ENCODE results near the gene CCDC152.
"Not testable (repeated sequence)": the region's sequence is repeated elsewhere in the genome, so short reads cannot be mapped to it uniquely, and the experiment has no call there.

CCDC152 gene, protein sequence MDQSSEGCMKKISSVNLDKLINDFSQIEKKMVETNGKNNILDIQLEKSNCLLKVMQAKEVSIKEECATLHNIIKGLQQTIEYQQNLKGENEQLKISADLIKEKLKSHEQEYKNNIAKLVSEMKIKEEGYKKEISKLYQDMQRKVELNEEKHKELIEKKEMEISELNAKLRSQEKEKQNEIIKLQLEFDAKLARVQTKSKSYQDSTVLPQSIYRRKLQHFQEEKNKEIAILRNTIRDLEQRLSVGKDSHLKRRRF

DNA sequence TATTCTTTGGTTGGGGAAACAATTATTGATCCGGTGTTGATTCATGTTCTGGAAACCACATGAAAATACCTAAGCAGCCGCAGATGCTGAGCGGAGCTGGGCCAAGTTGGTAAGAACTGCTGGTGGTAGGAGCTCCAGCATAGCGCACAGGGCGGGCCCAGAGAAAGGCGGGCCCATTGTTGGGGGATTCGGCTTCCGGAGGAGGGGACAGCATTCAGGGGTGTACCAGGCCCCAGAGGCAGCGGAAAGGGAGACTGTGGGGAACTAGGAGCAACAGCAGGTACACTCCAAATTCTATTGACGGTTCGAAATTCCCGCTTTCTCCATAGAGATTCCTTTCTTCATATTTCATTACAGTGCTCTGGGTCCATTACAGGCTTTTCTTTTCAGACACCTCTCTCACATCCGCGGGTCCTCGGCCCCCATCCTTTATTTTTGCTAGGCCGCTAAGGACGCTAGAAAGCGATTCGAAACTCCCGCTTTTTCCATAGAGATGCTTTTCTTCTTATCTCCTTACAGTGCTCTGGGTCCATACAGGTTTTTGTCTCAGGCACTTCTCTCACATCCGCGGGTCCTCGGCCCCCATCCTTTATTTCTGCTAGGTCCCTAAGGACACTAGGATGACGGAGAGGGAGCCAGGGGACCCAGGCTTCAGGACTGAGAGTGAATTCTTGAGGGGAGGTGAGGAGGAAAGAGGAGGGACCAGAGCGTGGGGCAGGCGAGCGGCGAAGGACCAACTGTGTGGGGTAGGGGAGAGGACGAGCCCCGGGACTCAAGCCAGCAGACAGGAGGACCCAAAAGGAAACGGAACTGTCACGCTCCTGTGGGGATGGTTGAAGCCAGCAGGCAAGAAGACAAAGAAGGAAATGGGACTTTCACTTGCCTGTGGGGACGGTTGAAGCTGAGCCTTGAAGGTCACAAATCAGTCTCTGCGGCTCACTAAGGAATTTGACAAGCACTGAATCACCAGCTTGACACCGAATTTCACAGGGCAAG is at the start of gene CCDC152:
TSS of gene CCDC152 (plus strand) at position 213 of the 996 bp plus-strand sequence. CDS start 2,304 bp downstream, outside the sequence.
- peak; percentile 54 for DNase-seq

DNA sequence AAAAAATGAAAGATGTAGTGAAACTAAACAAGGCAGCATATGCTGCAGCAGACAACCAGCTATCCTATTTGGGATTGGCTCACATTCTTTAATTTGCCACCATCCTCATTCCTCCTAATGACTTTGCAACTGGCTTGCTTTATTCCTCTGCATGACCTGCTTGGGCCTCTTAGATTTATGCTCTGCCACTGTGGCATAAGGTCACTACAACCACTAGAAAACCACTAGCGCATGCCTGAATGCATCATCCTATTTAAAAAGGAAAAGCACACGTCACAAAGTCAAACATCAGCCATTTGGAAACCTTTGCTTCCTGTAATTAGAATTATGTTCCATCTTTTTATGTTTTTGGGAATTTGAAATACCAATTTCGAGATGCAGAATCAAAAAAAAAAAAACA is 40.8 kb upstream of the CCDC152 start:
- DNase-seq: no peak

- peak; percentile 73 for DNase-seq
Observed at GRCh38 chr5:42718591-42718990, 38.0 kb upstream of the CCDC152 start.

DNA sequence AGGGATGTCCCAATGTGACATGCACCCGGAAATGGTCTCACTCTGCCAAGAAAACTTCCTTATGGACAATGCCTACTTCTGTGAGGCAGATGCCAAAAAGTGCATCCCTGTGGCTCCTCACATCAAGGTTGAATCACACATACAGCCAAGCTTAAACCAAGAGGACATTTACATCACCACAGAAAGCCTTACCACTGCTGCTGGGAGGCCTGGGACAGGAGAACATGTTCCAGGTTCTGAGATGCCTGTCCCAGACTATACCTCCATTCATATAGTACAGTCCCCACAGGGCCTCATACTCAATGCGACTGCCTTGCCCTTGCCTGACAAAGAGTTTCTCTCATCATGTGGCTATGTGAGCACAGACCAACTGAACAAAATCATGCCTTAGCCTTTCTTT is 37.6 kb upstream of the CCDC152 start:
- DNase-seq: no peak

DNA sequence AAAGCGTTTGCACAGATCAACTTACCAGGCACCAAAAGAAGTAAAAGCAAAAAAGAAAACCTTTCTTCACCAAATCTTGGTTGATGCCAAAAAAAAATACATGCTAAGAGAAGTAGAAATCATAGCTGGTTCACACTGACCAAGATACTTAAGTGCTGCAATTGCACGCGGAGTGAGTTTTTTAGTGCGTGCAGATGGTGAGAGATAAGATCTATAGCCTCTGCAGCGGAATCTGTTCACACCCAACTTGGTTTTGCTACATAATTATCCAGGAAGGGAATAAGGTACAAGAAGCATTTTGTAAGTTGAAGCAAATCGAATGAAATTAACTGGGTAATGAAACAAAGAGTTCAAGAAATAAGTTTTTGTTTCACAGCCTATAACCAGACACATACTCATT is 36.4 kb upstream of the CCDC152 start:
- DNase-seq: peak; percentile 49

DNA sequence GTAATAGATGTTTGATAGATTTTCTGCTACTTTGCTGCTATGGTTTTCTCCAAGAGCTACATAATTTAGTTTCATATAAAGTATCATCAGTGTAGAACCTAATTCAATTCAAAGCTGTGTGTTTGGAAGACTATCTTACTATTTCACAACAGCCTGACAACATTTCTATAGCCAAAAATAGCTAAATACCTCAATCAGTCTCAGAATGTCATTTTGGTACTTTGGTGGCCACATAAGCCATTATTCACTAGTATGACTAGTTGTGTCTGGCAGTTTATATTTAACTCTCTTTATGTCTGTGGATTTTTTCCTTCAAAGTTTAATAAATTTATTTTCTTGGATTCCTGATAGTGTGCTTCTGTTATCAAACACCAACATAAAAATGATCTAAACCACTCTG is 35.1 kb upstream of the CCDC152 start:
- DNase-seq: no peak

- not testable (repeated sequence) for DNase-seq
Observed at GRCh38 chr5:42734531-42735058, 22.0 kb upstream of the CCDC152 start.

DNA sequence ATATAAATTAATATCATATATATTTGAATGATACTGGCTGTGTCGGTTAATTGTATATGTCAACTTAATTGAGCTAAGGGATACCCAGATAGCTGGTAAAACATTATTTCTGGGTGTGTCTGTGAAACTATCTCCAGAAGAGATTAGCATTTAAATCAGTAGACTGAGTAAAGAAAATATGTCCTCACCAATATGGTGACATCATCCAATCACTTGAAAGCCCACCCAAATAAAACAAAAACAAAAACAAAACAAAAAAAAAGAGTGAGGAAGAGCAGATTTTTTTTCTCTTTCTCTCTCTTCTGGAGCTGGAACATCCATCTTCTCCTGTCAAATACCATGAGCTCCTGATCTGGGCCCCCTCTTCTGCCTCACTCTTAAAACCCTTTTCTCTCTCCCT is 15.7 kb upstream of the CCDC152 start:
- DNase-seq: no peak

DNA sequence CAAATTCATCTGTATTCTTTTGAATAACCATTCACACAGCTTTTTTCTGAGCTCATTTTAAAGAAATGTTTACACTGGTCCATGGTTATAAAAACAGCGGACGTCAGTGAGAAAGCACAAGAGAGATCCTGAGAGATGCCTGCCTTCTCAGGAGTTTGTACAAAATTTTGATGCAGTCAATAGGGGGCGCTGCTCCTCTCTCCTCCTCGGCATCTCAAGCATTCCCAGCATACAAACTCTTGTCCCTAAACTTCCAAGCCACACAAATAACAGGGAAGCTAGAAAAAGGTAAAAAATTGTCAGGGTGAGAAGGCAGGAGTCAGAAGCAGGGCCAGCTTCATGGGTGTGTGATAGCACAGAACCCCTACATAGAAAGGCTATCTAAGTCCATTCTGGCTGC is 11.2 kb upstream of the CCDC152 start:
- peak; percentile 36 for DNase-seq

DNA sequence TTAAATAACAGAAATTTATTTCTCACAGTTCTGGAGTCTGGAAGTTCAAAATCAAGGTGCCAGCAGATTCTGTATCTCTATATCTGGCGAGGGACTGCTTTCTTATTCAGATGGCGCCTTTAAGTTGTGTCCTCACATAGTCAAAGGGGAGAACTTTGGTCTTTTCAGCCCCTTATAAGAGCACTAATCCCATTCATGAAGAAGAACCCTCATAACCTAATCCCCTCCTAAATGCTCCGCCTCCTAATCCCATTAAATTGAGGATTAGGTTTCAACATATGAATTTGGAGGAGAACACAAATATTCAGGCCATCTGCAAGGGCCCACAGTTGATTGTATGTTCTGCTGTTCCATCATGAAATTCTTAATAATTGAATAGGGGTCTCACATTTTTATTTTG is 10.8 kb upstream of the CCDC152 start:
- DNase-seq: no peak

- DNase-seq: peak; percentile 63
Observed at GRCh38 chr5:42749020-42749419, 7.6 kb upstream of the CCDC152 start.

GRCh38 chr5:42750507-42750906 is 6.1 kb upstream of the CCDC152 start:
- DNase-seq: no peak

DNA sequence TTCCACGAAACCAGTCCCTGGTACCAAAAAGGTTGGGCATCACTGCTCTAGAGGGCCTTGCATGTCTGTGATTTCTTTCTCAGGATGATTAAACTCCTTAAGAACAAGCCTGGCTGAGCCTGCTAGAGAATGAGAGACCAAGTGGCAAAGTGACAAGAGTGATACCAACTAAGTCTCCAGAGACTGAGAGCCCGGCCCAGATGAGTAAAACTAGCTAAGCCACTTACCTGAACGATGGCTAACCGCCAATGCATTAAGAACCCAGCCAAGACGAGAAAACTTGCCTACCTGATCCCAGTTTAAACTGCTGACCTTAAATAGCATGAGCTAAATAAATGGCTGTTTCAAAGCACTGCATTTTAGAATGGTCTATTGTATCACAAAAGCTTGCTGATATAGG is 5.6 kb upstream of the CCDC152 start:
- DNase-seq: no peak

- DNase-seq: no peak
Observed at GRCh38 chr5:42753099-42753498, 3.5 kb upstream of the CCDC152 start.

GRCh38 chr5:42759456-42759855 is 2.8 kb downstream of the CCDC152 start:
- no peak for DNase-seq

DNA sequence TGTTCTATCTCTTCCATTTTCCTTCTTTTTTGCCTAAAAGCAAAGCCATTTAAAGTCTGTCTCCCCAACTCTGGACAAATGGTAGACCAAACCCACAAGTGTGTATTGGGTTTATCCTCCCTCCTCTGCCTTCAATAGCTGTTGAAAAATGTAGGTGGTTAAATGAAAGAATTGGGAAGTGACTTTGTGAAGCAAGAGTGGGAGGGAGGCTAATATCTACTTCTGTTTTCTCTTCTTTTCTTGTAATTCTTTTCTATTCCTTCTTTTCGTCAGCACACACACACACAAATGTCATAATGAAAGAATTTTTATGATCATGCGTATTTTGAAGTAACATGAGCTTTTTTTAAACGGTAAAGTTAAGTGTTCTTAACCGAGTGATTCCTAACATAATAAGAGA is 3.8 kb downstream of the CCDC152 start:
- no peak for DNase-seq

GRCh38 chr5:42761791-42762190 is 5.2 kb downstream of the CCDC152 start:
- no peak for DNase-seq

DNA sequence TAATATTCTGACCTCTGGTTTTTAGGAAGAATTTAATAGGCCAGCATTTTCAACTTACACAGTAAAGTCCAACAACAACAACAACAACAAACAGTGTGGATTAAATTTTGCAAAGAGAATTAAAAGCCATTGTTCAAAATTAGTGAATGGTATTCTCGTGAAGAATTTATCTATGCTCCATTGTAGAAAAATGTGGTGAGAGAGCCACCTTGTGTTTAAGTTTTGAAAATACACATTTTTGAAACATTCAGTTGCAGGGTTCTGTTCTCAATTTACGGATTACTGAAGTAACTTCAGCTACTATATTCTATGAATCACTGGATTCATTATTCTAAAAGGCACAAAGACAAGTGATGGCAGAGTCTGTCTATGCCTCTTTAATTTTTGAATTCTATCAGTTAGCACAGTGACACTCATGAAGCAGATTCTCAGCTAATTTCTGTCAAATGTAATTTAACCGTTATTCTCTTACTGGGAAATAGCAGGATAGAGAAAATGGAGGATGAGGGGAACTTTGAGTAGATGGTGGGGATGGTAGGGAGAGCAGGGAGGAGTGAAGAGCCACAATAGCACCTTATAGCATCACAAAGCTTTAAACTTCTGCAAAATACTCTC is 11.0 kb downstream of the CCDC152 start:
- DNase-seq: peak; percentile 67

- no peak for DNase-seq
Observed at GRCh38 chr5:42768106-42768504, 11.5 kb downstream of the CCDC152 start.

GRCh38 chr5:42770003-42770402 is 13.4 kb downstream of the CCDC152 start:
- no peak for DNase-seq

DNA sequence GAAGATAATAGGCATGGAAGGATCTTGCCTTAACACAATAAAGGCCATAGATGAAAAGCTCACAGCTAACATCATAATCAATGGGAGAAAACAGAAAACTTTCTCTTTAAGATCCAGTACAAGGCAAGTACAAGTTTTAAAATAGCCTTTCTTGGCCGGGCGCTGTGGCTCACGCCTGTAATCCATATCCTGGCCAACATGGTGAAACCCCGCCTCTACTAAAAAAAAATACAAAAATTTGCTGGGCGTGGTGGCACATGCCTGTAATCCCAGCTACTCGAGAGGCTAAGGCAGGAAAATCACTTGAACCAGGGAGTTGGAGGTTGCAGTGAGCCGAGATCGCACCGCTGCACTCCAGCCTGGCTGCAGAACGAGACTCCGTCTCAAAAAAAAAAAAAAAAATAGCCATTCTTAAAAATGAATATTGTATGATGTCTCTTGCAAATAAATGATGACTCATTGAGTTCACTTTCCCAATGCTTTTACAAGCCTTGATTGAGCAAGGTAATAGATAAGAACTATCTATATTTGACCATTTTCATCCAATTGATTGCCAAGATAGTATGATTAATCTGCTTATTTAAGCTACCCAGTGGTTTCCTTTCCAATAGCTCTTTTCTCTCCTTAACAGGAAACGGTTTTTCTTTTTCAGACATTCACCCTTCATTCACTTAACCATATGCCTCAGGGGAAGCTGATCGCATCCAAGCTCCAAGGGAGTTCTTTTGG is 15.8 kb downstream of the CCDC152 start:
- DNase-seq: no peak

GRCh38 chr5:42779083-42779482 is 22.5 kb downstream of the CCDC152 start:
- no peak for DNase-seq

GRCh38 chr5:42781584-42781983 is 25.0 kb downstream of the CCDC152 start:
- no peak for DNase-seq

Measured in OCI-M1 (cell line).